Small intestine (tissue), 7 donors: ENCODE results near the gene ITPR2. TPM values are rescaled to one million over a fixed set of nuclear protein-coding genes. Genes with fewer than 3 reads are reported as not detected.
A peak's percentile ranks its signal among the peaks of the same experiment; 100 is the strongest.

ENCODE experiments used
- DNase-seq, 2 donors: peaks; one replicate each; pipeline versions ENCODE4 v3.0.0 to v3.0.0-alpha.2; 2013
- FAIRE-seq: peaks from 2 replicates; lab custom pipeline; 2012; peaks lifted over from hg19 to GRCh38; lab: Jason Lieb, UNC
- H3K27ac ChIP-seq, 3 donors: one replicate each; pipeline ENCODE4 v1.5.1; 2013; ENCODE audit warnings: low read length in 2 of 3, mild to moderate bottlenecking in 2 of 3, control low read depth in 1 of 3, inconsistent platforms in 1 of 3, low read depth in 1 of 3, moderate library complexity in 1 of 3
- H3K27me3 ChIP-seq, 3 donors: one replicate each; pipeline ENCODE4 v1.6.1; 2013; ENCODE audit warnings: low read length in 3 of 3, inconsistent platforms in 1 of 3; ENCODE audit not compliant: control insufficient read depth in 3 of 3, insufficient read depth in 3 of 3
- H3K36me3 ChIP-seq, 3 donors: one replicate each; pipeline ENCODE4 v1.6.1; 2013; ENCODE audit warnings: low read length in 3 of 3, inconsistent platforms in 1 of 3, low read depth in 1 of 3, mild to moderate bottlenecking in 1 of 3, moderate library complexity in 1 of 3; ENCODE audit not compliant: control insufficient read depth in 3 of 3, insufficient read depth in 2 of 3
- H3K4me1 ChIP-seq, 3 donors: one replicate each; pipeline ENCODE4 v1.6.1; 2013; ENCODE audit warnings: low read length in 2 of 3, inconsistent platforms in 1 of 3, low read depth in 1 of 3, mild to moderate bottlenecking in 1 of 3, moderate library complexity in 1 of 3; ENCODE audit not compliant: control insufficient read depth in 3 of 3, insufficient read depth in 2 of 3
- H3K4me3 ChIP-seq, 3 donors: one replicate each; pipeline ENCODE4 v1.5.1; 2013; ENCODE audit warnings: low read length in 3 of 3, control low read depth in 1 of 3, inconsistent platforms in 1 of 3, low read depth in 1 of 3, mild to moderate bottlenecking in 1 of 3, moderate library complexity in 1 of 3
- H3K9me3 ChIP-seq, 2 donors: one replicate each; pipeline ENCODE4 v1.6.1; 2013; ENCODE audit warnings: low read depth in 1 of 2, low read length in 1 of 2; ENCODE audit not compliant: control insufficient read depth in 2 of 2, insufficient read depth in 1 of 2
- WGBS, 3 donors: extraction: QIAGEN DNeasy Blood & Tissue Kit; methylation state at CpG; one replicate each; pipeline ENCODE4 v1.1.7; 2013; 5-methylcytosine and 5-hydroxymethylcytosine counted together
- polyA plus RNA-seq, 4 donors: library from polyadenylated mRNA; stranded (reverse) in 3 of 4; unstranded in 1 of 4; fragments of 200-250 nt in 3 of 4; fragments of 120-200 nt in 1 of 4; gene quantifications; one replicate each; pipeline versions ENCODE4 v1.2.1 to v1.2.3, GENCODE V29; 2013
- donor health status: healthy with polysubstance abuse.
- donor health status: control.
- donor health status: control.
- donor health status: Bipolar disorder and iron deficiency.
- donor health status: healthy.

Gene ITPR2
- polyA plus RNA-seq, 4 donors: 2.2 to 9.2 (median 4.4) TPM

DNA sequence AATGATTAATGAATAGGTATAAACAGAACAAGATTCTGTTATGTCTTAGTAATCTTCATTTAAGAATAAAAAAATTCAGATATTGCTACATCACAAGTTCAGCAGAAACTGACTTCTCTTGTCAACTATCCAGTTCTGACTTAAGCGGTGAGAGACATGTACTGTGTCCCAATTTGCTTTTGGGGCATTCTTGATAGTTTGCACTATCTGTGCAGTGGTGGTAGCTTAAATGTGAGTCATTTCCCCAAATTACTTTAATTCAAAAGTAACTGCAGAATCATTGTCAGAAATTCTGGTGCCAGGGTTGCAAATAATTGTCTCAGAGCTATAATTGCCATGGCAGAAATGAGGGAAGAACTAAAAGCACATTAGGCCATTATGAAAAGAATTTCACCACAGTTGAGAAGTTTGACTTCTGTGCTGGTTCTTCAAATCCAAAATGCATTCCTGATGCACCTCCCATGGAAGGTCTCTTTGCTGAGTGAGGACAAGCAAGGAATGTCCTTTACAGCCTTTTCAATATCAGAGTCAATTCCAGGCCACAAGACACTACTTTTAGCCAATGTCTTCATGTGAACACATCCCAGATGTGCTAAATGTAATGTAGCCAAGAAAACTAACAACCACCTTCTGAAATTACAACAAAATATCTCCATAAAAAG lies 332.9 kb downstream of the ITPR2 start:
- no peak overlapping the region for H3K4me3 ChIP-seq
- no peaks in the 10 kb centered on the region for H3K4me1 ChIP-seq
- H3K27me3 ChIP-seq: no peaks in the 10 kb centered on the region
- FAIRE-seq: no peak
- no peaks in the 10 kb centered on the region for H3K36me3 ChIP-seq
- H3K27ac ChIP-seq: no peak overlapping the region
- DNase-seq: no peak
- no peaks in the 10 kb centered on the region for H3K9me3 ChIP-seq
- 87 to 100% (median 97%) methylated on average over 1 of the region's 1 CpG for WGBS, 3 donors

DNA sequence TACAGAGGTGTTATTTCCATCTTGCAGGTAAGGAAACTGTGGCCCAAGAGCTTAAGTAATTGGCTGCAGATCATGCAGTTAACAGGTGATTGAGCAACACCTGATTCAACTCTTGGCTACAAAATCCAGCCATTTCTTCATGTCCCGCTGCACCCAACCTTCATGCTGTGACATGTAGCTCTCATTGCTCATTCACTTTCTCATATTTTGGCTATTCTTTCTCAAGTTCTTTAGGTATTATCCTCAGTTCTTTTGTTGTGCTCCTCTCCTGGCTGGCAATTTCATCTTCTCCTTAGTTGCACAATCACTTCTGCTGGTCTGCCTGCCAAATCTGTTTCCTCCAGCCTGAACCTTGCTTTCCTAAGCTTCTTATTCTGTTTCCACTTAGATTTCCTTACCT lies 336.8 kb downstream of the ITPR2 start:
- no peak for FAIRE-seq
- no peak overlapping the region for H3K4me3 ChIP-seq
- 96 to 100% (median 98%) methylated on average over 1 of the region's 1 CpG for WGBS, 3 donors
- peaks cover 0 to 3% (median 0%) of the 10 kb centered on the region in 3 donors for H3K36me3 ChIP-seq
- no peak overlapping the region for H3K27ac ChIP-seq
- H3K4me1 ChIP-seq: no peaks in the 10 kb centered on the region
- no peak for DNase-seq
- no peaks in the 10 kb centered on the region for H3K27me3 ChIP-seq
- no peaks in the 10 kb centered on the region for H3K9me3 ChIP-seq

DNA sequence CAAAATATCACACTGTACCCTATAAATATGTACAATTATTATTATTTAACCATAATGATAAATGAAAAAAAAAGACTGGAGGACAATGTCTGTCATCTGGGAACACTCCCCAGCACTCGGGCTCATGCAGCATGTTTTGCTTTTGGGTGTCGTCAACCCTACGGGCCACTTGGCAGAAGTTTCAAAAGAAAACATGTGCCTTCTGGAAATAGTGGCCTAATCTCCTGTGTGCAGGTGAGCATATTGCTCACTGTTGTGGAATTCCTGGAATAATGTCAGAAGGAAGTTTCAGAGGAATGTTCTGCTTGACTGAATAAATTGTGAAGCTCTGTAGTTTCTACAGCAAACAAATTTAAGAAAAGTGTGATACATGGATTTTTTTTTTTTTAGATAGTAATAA lies 339.3 kb downstream of the ITPR2 start:
- H3K27me3 ChIP-seq: no peaks in the 10 kb centered on the region
- DNase-seq (no peak), FAIRE-seq (no peak)
- H3K4me3 ChIP-seq: no peak overlapping the region
- no peaks in the 10 kb centered on the region for H3K9me3 ChIP-seq
- WGBS, 3 donors: 26 to 65% (median 38%) methylated on average over 3 of the region's 3 CpGs
- no peak overlapping the region for H3K27ac ChIP-seq
- peaks cover 0 to 3% (median 0%) of the 10 kb centered on the region in 3 donors for H3K36me3 ChIP-seq
- no peaks in the 10 kb centered on the region for H3K4me1 ChIP-seq

DNA sequence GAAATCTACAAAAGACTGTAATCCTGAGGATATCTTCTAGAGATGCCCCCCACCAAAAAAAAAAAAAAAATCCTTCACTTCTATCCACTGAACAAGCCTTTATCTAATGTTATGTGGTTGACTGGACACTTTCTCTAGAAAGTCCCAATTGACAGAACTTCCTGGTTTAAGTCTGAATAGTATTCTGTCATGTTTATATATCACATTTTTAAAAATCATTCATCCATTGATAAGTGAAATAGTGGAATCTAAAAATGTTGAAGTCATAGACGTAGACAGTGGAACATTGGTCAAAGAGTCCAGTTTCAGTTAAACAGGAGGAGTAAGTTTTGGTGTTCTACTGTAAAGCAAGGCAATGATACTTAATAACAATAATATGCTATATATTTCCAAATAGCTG lies 340.6 kb downstream of the ITPR2 start:
- FAIRE-seq: no peak

DNA sequence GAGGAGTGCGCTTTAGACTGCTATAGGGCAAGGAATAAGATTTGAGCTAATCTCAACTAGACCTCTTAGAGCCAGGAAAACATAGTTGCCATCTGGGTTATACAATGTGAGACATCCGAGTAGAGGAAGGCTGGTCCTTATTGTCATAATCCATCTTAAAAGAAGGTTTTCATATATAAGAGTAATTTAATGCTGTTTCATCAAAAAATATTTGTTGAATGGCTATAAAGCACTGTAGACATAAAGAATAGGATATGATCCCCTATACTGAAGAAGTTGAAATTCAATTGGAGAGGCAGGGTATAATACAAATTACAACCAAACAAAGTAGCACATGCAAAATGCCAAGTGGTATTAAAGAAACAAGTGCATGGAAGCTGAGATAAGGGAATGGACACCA lies 343.1 kb downstream of the ITPR2 start:
- H3K36me3 ChIP-seq: peaks cover 0 to 3% (median 0%) of the 10 kb centered on the region in 3 donors
- no peak overlapping the region for H3K4me3 ChIP-seq
- FAIRE-seq (no peak), DNase-seq (no peak)
- H3K27ac ChIP-seq: no peak overlapping the region
- H3K27me3 ChIP-seq: no peaks in the 10 kb centered on the region
- H3K9me3 ChIP-seq: no peaks in the 10 kb centered on the region
- no peaks in the 10 kb centered on the region for H3K4me1 ChIP-seq
- 91 to 98% (median 96%) methylated on average over 2 of the region's 2 CpGs for WGBS, 3 donors

More for the DNA sequence above, 340.6 kb downstream of the ITPR2 start:
- no peaks in the 10 kb centered on the region for H3K4me1 ChIP-seq
- H3K27ac ChIP-seq: no peak overlapping the region
- WGBS, 3 donors: 92 to 100% (median 100%) methylated on average over 1 of the region's 1 CpG
- DNase-seq: no peak
- no peaks in the 10 kb centered on the region for H3K27me3 ChIP-seq
- peaks cover 0 to 3% (median 0%) of the 10 kb centered on the region in 3 donors for H3K36me3 ChIP-seq
- H3K4me3 ChIP-seq: no peak overlapping the region
- H3K9me3 ChIP-seq: no peaks in the 10 kb centered on the region

DNA sequence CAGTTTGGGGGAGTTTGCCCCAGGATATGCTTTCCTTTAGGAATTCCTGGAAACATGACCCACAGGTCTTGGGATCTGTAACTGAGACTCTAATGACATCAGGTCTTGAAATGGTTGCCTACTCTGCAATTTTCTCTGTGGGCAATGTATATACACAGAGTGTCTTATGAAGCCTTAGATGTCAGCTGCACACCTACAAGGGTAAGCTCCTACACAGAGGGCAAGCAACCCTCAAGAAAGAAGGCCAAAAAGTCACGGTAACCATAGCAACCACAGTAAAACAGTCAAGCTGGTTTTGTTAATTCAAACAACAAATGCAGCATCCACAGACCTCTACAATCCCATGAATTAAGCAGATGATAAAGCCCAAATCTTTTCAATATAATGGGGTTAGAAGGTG lies 344.6 kb downstream of the ITPR2 start:
- Histone ChIP-seq H3K4me1 (no peaks in the 10 kb centered on the region), H3K9me3 (no peaks in the 10 kb centered on the region), H3K4me3 (no peak overlapping the region), H3K27ac (no peak overlapping the region), H3K27me3 (no peaks in the 10 kb centered on the region), H3K36me3 (peaks cover 0 to 6% (median 3%) of the 10 kb centered on the region in 3 donors)
- WGBS, 3 donors: 97 to 98% (median 97%) methylated on average over 1 of the region's 1 CpG
- DNase-seq: no peak
- no peak for FAIRE-seq

DNA sequence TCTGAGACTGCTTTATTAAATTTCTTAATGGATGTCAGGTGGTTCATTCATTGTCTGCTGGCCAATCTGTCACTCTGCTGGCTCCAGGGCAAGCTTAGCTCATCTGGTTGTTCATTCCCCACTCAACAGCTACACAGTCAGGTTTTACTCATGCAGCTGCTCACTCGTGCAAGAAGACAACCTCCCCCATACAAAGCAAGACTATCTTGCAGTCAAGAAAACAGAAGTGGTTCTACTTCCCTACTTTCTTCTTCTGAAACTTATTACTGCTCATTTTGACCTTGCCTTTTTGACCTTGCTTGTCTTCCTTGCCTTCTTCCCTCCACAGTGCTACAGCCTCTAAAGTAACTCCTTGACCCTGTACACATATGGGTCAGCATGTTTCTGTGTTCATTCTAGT lies 359.7 kb downstream of the ITPR2 start:
- no peak for DNase-seq
- WGBS, 3 donors: 68 to 83% (median 69%) methylated on average over 1 of the region's 1 CpG
- Histone ChIP-seq H3K27ac (no peak overlapping the region), H3K27me3 (no peaks in the 10 kb centered on the region), H3K4me1 (no peaks in the 10 kb centered on the region), H3K36me3 (peaks cover 0 to 10% (median 8%) of the 10 kb centered on the region in 3 donors), H3K9me3 (peaks cover 0 to 1% of the 10 kb centered on the region in 2 donors), H3K4me3 (no peak overlapping the region)
- no peak for FAIRE-seq

DNA sequence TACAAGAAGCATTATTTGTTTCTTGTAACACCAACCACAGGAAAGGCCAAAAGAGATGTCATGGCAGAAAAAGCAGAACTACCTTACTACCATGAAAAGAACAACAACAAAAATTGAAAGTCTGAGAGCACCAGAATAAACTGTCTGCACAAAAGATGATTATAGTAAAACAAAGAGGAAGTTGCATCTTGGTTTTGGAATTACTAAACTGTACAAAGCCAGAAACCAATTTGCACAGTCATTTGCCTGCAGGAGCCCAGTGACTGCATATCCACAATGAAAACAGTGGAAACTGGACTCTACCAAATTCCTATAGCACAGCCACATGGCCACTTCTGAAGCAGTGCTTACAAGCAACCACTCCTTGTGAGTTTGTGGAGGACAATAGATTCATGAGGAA lies 361.4 kb downstream of the ITPR2 start:
- DNase-seq (peak in 1 of 2 donors; percentile 6), FAIRE-seq (no peak)
- Histone ChIP-seq H3K9me3 (peaks cover 0 to 1% of the 10 kb centered on the region in 2 donors), H3K4me1 (no peaks in the 10 kb centered on the region), H3K4me3 (no peak overlapping the region), H3K36me3 (peaks cover 0 to 10% (median 6%) of the 10 kb centered on the region in 3 donors), H3K27me3 (no peaks in the 10 kb centered on the region), H3K27ac (no peak overlapping the region)
